ENCODE results near the gene CIAPIN1.
A peak's percentile ranks its signal among the peaks of the same experiment; 100 is the strongest.
"Not testable (repeated sequence)": the region's sequence is repeated elsewhere in the genome, so short reads cannot be mapped to it uniquely, and the experiment has no call there.

CIAPIN1 gene

DNA sequence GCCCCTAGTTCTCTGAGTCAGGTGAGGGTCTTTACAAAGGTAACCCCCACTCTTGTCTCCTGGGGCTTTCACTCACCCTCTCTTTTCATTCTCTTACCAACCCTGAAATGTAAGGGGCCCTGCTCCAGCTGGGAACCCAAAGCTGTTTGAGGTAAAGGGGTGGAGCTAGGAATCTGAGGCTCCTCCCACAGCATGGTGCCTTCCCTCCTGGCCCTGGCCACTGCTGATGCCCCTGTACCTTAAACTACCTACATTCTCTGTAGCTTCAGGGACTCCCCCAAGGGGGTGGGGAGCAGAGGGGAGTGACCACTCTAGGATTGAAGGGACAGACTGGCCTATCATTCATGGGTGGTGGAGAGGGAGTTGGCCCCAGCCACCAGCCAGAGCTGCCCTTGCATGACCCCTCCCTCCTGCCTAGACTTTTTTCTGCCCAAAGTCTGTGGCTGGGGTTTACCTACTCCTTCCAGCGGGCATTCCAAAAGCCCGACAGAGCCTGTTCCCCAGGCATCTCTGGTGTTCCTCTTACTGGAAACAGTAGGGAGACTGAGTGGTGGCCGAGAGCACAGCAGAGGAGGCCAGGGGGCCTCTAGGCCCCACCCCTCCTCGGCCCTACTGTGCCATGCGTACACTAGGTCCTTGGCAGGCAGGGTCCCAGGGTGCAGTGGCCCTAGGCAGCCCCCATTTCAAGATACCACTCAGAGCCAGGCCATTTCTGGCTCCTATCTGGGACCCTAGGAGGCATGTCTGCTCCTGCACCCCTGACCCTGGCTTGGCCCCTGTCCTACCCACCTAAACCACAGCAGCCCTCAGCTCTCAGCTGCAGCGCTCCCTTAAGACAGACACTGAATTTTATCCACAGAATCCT, 29.6 kb upstream of the CIAPIN1 start:
- no peak for DNase-seq

DNA sequence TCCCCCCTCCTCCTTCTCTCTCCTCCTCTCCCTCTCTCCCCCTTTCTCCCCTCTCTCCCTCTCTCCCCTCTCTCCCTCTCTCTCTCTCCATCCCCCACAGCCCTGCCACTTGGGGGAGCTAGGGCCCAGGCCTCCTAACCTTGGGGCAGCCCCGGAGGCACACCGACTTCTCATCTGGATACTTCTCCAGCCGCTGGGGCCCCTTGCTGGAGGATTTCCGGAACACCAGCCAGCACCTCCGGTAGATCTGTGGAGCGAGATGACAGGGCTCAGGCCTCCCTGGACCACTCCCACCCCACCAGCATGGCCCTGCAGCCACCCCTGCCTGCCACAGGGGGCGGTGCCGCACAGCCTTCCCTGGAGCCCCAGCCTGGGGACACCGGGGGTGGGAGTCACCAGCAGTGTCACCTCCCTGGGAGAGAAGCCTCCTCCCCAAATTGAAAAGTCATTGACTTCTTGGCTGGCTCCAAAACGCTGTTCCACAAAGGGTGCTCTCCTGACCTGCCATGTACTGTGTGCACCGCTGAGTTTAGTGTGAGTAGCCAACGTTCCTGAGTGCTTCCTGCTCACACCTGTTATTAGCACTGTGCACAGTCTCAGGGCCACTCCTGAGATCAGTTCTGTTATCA, 28.6 kb upstream of the CIAPIN1 start:
- no peak for DNase-seq

- DNase-seq, result no peak
Observed at GRCh38 chr16:57474671-57475661, 27.8 kb upstream of the CIAPIN1 start.

DNA sequence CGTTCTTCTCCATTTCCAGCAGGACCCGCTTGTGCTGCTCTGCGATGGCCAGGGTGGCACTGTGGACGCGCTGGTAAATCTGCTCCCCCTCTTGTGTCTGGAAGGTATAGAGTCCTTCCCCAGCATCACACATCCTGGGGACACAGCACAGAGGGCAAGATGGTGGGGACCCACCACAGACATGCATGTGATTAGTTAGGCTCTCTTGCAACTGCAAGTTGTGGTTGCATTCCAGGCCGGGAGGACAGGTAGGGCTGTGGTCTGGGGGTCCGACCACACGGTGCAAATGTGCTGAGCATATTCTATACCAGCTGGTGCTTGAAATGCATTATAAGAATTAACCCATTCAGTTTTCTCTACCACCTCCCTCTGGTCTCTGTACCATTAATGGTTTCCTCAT, 26.7 kb upstream of the CIAPIN1 start:
- no peak for DNase-seq

- DNase-seq, result no peak
Observed at GRCh38 chr16:57473176-57473840, 26.1 kb upstream of the CIAPIN1 start.

DNA sequence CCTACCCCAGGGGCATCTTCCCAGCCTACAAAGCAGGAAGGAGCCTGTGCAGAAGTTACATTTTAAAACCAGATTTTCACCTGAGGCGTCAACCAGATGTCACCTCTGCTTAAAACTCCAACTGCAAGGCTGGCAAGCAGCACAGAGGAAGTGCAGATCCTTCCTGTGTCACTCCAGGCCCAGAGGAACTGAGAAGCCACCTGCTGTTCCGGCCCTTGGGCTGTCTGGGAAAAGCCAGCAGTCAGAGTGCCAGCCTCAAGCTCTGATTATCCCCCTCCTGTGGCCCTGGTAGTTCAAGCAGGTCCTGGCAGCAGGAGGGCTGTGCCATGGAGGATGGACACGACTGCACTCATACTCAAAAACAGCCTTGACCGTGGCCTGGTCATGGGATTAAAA, 25.5 kb upstream of the CIAPIN1 start:
- DNase-seq, result no peak

- no peak for DNase-seq
Observed at GRCh38 chr16:57471852-57472664, 24.9 kb upstream of the CIAPIN1 start.

- no peak for DNase-seq
Observed at GRCh38 chr16:57471209-57471608, 24.0 kb upstream of the CIAPIN1 start.

- DNase-seq, result no peak
Observed at GRCh38 chr16:57470711-57471110, 23.5 kb upstream of the CIAPIN1 start.

- DNase-seq, result no peak
Observed at GRCh38 chr16:57469917-57470470, 22.8 kb upstream of the CIAPIN1 start.

- no peak for DNase-seq
Observed at GRCh38 chr16:57469046-57469445, 21.9 kb upstream of the CIAPIN1 start.

GRCh38 chr16:57468346-57468745, 21.2 kb upstream of the CIAPIN1 start:
- no peak for DNase-seq

GRCh38 chr16:57464523-57464922, 17.3 kb upstream of the CIAPIN1 start:
- DNase-seq, result no peak

GRCh38 chr16:57462978-57463362, 15.8 kb upstream of the CIAPIN1 start:
- no peak for DNase-seq

DNA sequence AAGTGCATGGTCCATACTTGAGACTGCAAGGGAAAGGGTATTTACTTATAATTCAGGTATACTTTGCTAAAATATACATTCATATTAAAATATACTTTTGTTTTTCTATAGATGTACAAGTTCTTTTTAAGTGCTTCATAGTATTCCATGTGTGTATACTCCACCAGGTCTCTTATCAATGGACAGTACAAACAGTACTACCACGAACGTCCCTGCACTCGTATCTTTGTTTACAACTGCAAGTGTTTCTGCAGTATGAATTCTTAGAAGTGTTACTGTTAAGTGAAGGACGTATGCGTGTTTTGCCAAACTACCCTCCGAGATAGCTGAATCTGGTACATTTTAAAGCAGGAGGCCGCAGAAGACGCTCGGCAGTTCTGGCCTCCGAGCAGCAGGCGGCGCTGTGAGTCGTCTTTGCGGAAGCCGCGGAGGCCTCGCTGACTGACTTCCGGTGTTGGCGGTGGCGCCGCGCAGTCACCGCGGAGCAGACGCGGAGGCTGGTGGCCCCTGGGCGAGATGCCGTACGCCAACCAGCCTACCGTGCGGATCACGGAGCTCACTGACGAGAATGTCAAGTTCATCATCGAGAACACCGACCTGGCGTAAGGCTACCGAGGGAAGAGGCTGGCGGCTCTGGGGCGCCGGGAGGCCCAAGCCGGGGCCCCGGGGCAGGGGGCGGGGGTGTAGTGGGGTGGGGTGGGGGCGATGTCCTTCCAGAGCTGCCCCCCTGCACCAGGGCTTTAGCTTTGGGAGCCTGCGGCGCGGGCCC, 15.2 kb upstream of the CIAPIN1 start, which contains the start of gene POLR2C:
Gene POLR2C (plus strand): TSS at position 471 of the 769 bp plus-strand sequence. CDS start 46 bp downstream, at position 517.
- DNase-seq, result peak; percentile 86

DNA sequence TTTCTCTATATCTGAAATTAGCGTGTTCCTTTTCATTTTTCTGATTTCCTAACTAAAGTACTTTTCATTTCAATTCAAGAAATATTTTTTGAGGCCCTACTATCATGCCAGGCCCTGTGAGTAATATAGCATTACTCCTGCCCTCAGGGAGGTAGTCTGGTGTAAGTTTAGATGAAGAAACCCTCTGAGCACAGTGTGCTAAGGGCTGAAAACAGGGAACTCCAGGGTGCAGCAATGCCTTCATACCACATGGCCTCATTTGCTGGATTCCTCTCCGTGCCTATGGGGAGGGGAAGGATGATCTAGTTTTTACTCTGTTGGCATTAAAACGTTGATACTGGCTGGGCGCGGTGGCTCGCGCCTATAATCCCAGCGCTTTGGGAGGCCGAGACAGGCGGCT, 4.8 kb upstream of the CIAPIN1 start:
- DNase-seq, result no peak

DNA sequence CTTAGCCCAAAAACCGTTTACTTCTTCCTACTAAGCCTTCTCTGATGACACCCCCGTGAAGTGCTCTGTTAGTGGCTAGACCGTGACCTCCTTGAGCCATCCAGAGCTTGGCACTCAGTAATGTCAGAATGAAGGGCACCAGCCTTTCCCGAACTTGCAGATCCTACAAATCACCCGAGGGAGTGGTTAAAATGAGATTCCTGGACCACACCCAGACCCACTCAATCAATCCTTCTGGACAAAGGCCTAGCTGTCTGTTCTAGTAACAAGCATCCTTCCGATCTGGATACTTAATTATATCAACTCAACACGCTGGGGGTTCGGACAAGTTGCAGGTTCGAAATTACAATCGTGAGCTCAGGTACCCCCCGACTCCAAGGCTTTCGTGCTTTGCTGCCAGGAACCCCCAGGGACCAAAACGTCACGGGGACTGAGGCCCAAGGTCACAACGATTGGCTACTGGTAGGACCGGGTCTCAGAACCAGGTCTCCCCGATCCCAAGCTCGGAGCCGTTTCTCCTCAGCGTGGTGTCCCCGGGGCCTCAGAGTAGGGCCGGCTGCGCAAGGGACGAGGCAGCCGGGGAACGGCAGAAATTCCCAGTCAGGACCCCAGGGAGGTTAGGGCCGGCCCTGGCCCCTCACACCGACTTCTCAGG, 527 bp downstream of the CIAPIN1 start:
- no peak for DNase-seq

GRCh38 chr16:57445510-57445909, 1.7 kb downstream of the CIAPIN1 start:
- no peak for DNase-seq

- no peak for DNase-seq
Observed at GRCh38 chr16:57444711-57445110, 2.5 kb downstream of the CIAPIN1 start.

- not testable (repeated sequence) for DNase-seq
Observed at GRCh38 chr16:57440551-57440950, 6.6 kb downstream of the CIAPIN1 start.
